GM21423 (cell line): Measurements from ENCODE around the gene MYO1C.
A peak's percentile ranks its signal among the peaks of the same experiment; 100 is the strongest.
"Not testable (repeated sequence)": the region's sequence is repeated elsewhere in the genome, so short reads cannot be mapped to it uniquely, and the experiment has no call there.

Experiments used
- ATAC-seq: cut with Tn5 transposase; IDR thresholded peaks from one replicate; pipeline ENCODE4 v1.9.1; 2021; ENCODE audit warnings: mild to moderate bottlenecking, moderate library complexity; ENCODE audit not compliant: unreplicated experiment

Gene MYO1C

DNA sequence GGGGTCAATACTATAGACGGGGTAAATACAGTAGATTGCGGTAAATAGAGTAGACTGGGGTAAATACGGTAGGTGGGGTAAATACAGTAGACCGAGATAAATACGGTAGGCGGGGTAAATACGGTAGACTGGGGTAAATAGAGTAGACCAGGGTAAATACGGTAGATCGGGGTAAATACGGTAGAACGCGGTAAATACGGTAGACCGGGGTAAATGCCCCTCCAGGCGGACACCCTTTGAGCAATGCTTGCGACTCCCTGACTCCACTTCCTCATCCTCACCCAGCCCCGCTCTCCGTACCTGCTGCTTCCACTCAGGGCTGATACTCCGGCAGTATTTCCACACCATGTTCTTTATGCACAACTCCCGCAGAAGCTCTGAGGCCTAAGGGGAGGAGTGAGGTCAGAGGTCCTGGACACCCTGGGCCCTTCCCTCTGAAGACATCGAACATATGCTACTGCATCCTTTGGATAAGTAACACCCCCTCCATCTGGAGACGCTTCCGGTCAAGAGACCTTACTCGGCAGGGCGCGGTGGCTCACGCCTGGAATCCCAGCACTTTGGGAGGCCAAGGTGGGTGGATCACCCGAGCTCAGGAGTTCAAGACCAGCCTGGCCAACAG, 23.1 kb downstream of the MYO1C start:
- ATAC-seq, result no peak

DNA sequence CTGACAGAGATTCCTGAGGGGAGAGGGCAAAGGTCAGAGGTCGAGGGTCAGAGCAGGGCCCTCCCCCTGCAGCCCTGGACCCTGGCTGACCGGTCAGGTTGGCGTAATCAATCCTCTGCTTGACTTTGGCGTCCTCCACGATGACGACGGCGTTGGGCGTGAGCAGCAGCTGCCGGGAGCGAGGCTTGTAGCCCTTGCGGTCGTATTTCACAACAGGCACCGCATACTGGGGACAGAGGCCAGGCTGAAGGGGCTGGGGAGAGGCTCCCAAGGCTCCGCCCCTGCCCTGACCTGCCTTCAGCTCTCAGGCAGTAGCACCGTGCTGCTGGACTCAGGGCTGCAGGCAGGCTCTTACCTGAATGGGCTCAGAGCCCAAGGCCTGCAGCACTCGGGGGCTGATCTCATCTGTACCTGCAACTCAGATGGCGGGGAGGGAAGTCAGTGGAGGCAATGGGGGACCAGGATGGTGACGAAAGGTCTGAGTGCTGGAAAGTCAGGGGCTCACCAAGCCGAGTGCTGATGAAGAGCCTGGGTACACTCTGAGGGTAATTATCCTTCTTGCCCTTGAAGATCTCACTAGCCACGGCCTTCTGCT, 24.5 kb downstream of the MYO1C start:
- no peak for ATAC-seq

- ATAC-seq, result no peak
These were observed 25.2 kb downstream of the MYO1C start for GRCh38 chr17:1467258-1467657.

DNA sequence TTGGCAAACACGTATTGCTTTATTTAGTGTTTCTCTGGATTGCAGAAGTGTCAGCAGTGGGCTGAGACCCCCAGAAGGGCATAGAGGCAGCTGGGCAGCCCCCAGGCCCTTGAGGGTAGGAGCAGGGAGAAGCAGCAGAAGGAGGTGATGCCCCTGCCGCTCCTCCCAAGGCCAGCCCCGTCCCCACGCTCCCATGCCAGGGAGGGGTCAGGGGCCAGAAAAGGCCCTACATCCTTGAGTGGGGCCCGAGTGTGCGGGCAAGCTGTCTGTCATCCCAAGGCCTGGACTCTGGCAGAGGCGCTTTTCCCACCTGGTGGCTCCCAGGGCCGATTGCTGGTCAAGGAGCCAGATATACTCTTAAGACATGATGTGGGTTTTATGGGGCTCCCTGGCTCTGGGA, 28.3 kb downstream of the MYO1C start:
- ATAC-seq, result no peak

DNA sequence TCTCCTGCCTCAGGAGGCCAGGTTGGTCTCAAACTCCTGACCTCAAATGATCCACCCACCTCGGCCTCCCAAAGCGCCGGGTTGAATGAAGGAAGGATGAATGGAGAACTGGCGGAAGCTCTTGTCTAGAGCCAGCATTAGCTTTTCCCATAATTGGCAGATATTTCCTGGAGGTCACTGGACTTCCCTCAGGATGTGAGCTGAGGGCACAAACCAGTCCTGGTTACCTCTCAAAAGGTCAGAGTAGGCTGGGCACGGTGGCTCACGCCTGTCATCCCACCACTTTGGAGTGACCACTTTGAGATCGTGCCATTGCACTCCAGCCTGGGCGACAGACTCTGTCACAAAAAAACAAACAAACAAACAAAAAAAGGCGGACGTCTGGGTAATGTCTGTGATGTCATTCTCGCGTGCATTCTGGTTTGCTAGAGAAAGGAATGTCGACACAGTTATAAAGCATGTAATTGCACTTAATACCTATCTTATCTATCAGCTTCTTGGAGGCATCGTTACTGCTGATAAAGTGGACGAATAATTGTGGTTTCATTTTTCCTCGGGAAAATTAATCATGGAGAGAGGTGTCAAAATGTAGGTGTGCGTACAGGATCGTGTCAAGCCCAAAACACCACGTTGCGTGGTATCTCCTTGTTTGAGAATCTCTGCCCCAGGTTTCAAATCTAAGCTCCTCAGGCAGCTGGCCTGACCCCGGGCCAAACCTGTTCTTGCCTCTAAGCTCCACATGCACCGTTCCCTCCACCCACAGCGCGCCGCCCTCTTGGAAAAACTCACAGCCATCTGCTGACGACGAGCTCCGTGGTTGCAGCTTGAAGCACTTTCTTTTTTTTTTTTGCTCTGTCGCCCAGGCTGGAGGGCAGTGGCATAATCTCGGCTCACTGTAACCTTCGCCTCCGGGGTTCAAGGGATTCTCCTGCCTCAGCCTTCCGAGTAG, 30.0 kb downstream of the MYO1C start:
- no peak for ATAC-seq

DNA sequence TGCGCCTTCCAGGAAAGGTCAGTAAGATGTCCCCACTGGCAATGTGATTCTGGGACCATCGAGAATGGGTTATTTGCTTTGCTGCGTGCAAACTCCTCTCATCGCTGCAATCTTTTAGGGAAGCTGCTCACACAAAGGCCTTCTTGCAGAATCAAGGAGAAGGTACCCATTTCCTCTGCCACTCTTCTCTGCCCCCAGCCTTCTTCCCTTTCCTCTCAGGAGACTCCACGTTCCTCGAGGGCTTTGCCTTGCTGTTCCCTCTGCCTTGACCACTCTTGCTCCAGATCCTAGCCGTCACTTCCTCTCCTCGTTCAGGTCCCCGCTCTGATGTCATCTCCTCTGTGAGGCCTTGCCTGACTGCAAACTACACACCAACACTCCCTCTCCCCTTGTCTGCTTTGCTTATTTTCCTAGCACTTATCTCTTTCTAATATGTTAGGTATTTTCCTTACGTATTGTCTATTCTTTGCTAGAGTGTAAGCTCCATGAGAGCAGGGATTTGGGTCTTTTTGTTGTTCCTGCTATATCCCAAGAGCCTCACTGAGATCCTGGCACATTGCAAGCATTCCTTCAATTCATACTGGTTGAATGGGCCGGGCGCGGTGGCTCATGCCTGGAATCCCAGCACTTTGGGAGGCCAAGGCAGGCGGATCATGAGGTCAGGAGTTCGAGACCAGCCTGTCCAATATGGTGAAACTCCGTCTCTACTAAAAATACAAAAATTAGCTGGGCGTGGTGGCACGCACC, 31.1 kb downstream of the MYO1C start:
- ATAC-seq, result no peak

DNA sequence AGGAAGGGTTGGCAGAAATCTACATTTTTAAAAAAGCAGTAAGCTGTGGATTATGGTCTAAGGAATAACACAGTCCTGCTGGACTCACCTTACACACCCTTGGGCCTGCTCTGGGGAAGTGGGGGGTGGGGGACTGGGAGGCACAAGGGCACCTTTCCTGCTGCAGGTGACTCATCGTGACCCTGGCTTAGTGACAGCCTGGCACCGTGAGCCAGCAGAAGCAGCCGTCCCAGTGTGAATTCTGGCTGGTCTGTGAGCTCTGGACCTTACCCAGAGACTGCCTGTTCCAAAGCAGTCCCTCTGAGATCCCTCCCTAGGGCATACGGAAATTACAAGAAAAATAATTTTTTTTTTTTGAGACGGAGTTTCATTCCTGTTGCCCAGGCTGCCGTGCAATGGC, 32.3 kb downstream of the MYO1C start:
- no peak for ATAC-seq

- ATAC-seq, result peak; percentile 86
These were observed 36.5 kb downstream of the MYO1C start, which contains the start of gene CRK for GRCh38 chr17:1455797-1456599. TSS of gene CRK (minus strand) at chr17:1456232. CDS start at chr17:1456117, 115 bp downstream.

DNA sequence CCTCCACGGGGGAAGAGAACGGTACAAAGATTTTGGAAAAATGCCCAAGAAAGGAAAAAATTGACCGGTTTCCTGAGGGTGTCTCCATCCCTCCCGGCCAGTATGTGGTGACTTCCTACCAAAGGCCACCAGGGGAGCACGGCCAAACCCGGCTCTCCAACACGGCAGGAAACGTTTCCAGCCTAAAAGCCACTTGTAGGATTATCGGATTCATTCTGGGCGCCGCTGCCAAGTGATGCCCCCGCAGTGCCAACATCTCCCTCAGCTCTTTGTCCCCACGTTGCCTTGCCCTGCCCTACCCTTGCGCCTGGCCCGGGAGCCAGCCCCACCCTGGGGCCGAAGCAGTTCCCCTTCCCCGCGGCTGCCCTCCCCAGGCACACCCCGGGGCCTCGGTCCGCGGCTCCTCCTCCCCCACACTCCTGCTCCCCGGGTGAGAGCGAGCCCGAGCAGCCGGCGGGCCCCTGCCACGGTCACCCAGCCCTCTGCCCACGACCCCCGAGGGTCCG, 37.1 kb downstream of the MYO1C start:
- ATAC-seq, result peak; percentile 15

GRCh38 chr17:1454541-1454940, 37.9 kb downstream of the MYO1C start:
- ATAC-seq, result no peak

DNA sequence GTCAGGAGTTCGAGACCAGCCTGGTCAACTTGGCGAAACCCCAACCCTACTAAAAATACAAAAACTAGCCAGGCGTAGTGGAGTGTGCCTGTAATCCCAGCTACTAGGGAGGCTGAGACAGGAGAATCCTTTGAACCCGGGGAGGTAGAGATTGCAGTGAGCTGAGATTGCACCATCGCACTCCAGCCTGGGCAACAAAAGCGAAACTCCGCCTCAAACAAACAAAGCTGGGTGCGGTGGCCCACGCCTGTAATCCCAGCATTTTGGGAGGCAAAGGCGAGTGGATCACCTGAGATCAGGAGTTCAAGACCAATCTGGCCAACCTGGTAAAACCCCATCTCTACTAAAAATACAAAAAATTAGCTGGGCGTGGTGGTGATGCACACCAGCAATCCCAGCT, 38.8 kb downstream of the MYO1C start:
- not testable (repeated sequence) for ATAC-seq

- no peak for ATAC-seq
These were observed 39.6 kb downstream of the MYO1C start for GRCh38 chr17:1452836-1453235.

GRCh38 chr17:1450261-1450660, 42.2 kb downstream of the MYO1C start:
- ATAC-seq, result not testable (repeated sequence)

GRCh38 chr17:1449412-1449967, 43.0 kb downstream of the MYO1C start:
- no peak for ATAC-seq

DNA sequence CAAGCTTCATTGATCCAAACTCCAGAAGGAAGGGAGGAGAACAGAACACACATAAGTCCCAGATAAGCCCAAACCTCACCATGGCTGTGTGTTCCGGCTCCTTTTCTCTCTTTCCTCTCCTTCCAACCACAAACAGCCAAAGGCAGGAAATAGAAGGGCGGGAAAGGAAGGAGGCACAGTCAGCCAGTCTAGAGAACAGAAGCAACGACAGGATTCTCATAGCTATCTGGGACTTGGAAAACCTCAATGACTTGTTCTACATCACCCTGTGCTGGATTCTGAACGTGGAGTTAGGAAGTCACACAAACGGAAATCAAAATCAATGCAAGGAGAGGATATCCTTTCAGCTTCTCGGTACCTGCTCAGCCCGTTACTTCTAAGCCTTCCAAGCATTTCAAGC, 45.4 kb downstream of the MYO1C start:
- no peak for ATAC-seq

GRCh38 chr17:1446201-1446600, 46.3 kb downstream of the MYO1C start:
- ATAC-seq, result no peak

DNA sequence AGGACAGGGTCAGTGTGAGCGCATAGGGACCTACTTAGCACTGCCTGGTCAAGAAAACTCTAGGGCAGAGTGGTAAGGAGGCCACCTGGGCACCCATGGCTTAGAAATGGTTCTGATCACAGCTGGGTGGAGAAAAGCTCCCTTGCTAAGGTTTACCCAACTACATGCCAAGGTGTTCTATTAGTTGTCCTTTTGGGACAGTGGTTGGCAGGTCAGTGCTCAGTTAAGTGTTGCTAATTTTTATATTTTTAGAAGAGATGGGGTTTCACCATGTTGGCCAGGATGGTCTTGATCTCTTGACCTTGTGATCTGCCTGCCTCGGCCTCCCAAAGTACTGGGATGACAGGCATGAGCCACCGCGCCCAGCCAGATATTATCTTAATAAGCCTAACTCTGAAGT, 46.8 kb downstream of the MYO1C start:
- ATAC-seq, result not testable (repeated sequence)

DNA sequence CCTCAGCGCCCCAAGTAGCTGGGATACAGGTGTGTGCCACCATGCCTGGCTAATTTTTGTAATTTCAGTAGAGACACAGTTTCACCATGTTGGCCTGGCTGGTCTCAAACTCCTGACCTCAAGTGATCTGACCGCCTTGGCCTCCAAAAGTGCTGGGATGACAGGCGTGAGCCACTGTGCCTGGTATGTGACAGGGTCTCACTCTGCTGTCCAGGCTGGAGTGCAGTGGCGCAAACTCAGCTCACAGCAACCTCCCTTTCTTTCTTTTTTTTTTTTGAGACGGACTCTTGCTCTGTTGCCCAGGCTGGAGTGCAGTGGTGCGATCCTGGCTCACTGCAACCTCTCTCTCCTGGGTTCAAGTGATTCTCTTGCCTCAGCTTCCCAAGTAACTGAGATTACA, 49.8 kb downstream of the MYO1C start:
- ATAC-seq, result not testable (repeated sequence)

- no peak for ATAC-seq
These were observed 50.3 kb downstream of the MYO1C start for GRCh38 chr17:1442187-1442586.

- no peak for ATAC-seq
These were observed 51.6 kb downstream of the MYO1C start for GRCh38 chr17:1440921-1441320.
